Epithelial cell of esophagus (primary cell): ENCODE measurements around the gene SH3RF2.

ENCODE experiments used
- DNase-seq: peaks from one replicate; pipeline ENCODE4 v3.0.0; 2010; ENCODE audit warnings: low read depth
- H3K4me3 ChIP-seq: 2 replicates; pipeline ENCODE4 v1.5.1; 2011; ENCODE audit warnings: mild to moderate bottlenecking, low read length, control low read depth
- TF ChIP-seq, protein P1 (sequence below): IDR thresholded peaks from 2 replicates; pipeline ENCODE4 v1.5.1; 2011; ENCODE audit warnings: low read depth, mild to moderate bottlenecking, low read length, control low read depth, inconsistent platforms; ENCODE audit not compliant: insufficient read depth; ENCODE audit errors: missing control alignments

Gene SH3RF2

GRCh38 chr5:146025114-146025680 is 88.8 kb downstream of the SH3RF2 start:
- DNase-seq = no peak
- H3K4me3 ChIP-seq = no peak overlapping the region
- TF ChIP-seq, protein P1, sequence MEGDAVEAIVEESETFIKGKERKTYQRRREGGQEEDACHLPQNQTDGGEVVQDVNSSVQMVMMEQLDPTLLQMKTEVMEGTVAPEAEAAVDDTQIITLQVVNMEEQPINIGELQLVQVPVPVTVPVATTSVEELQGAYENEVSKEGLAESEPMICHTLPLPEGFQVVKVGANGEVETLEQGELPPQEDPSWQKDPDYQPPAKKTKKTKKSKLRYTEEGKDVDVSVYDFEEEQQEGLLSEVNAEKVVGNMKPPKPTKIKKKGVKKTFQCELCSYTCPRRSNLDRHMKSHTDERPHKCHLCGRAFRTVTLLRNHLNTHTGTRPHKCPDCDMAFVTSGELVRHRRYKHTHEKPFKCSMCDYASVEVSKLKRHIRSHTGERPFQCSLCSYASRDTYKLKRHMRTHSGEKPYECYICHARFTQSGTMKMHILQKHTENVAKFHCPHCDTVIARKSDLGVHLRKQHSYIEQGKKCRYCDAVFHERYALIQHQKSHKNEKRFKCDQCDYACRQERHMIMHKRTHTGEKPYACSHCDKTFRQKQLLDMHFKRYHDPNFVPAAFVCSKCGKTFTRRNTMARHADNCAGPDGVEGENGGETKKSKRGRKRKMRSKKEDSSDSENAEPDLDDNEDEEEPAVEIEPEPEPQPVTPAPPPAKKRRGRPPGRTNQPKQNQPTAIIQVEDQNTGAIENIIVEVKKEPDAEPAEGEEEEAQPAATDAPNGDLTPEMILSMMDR = no peak

- no peak for DNase-seq
- H3K4me3 ChIP-seq = no peak overlapping the region
- TF ChIP-seq, protein P1 = no peak
Measured at GRCh38 chr5:146025681-146026080, 89.3 kb downstream of the SH3RF2 start.

DNA sequence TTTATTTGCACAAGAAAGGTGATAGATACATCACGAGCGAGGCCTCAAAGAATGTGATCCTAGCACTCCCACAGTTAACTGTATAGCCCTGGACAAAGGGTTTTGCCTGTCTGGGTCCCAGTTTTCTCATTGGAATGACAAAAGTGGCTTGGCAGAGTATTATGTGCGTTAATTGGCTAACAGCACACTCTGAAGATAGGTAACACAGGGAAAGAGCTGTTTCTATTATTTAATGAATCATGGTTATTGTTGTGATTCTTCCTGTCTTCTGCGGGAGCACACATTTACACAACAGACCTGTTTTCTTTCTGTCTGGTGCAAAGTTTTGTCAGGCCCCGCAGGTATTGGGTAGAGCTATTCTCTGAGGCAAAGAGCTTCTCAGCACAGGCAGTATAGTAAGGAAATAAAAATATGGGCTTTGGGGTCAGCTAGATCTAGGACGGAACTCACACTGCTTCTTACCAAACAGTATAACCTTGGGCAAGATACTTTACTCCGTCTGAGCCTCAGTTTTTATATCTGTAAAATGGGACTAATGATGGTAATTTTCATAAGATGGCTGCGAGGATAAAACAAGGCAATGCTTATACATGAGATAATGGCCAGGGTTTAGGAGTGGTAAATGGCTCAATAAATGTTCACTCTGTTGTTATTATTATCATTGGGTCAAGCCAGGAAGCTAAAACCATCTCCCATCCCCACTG is 90.1 kb downstream of the SH3RF2 start:
- DNase-seq = peak; percentile 58
- no peak overlapping the region for H3K4me3 ChIP-seq
- TF ChIP-seq, protein P1 = no peak

- DNase-seq = peak; percentile 96
- TF ChIP-seq, protein P1 = no peak
- no peak overlapping the region for H3K4me3 ChIP-seq
Measured at GRCh38 chr5:146027751-146028150, 91.4 kb downstream of the SH3RF2 start.

DNA sequence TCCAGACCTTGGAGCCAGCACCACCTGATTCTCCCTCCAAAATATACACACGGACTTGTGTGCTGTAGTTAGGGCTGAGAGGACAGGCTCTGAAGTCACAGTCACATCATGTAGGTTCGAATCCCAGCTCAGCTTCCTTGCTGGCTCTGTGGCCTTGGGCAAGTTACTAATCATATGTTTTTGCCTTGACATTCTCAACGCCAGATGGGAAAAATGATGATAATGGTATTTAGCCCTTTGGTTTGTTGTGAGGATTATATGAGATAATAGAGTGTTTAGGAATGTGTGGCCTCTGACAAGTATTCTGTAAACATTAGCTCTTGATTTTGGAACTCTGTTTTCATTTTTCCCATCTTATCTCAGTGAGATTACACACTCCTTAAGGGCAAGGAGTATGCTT is 96.5 kb downstream of the SH3RF2 start:
- DNase-seq = no peak
- no peak overlapping the region for H3K4me3 ChIP-seq
- TF ChIP-seq, protein P1 = no peak

- DNase-seq = no peak
- no peak overlapping the region for H3K4me3 ChIP-seq
- TF ChIP-seq, protein P1 = no peak
Measured at GRCh38 chr5:146034127-146034526, 97.7 kb downstream of the SH3RF2 start.

DNA sequence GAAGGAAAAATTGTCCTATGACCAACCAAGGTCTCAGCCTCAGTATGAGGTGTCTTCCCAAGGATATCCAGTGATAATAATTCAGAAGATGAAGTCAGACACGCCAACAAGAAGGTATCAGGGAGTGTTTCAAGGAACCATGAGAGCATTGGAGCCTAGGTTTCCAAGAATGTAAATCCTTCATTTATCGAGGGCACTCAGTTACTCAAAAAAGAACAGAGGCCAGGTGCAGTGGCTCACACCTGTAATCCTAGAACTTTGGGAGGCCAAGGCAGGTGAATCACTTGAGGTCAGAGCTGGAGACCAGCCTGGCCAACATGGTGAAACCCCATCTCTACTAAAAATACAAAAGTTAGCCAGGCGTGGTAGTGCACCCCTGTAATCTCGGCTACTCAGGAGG is 98.2 kb downstream of the SH3RF2 start:
- no peak overlapping the region for H3K4me3 ChIP-seq
- TF ChIP-seq, protein P1 = no peak
- DNase-seq = no peak
